Hindlimb muscle (tissue), 1 donor: ENCODE measurements around the gene FRMD5. TPM values are rescaled to one million over a fixed set of nuclear protein-coding genes. Genes with fewer than 3 reads are reported as not detected.
A peak's percentile ranks its signal among the peaks of the same experiment; 100 is the strongest.

ENCODE experiments used
- DNase-seq: peaks from one replicate; pipeline ENCODE4 v3.0.0-alpha.2; 2013
- polyA plus RNA-seq: library from polyadenylated mRNA; unstranded; fragments of 120-200 nt; gene quantifications from one replicate; pipeline ENCODE4 v1.2.1, GENCODE V29; 2013; ENCODE audit not compliant: insufficient read length

Gene FRMD5
- polyA plus RNA-seq, 1 donor = 0.44 TPM

DNA sequence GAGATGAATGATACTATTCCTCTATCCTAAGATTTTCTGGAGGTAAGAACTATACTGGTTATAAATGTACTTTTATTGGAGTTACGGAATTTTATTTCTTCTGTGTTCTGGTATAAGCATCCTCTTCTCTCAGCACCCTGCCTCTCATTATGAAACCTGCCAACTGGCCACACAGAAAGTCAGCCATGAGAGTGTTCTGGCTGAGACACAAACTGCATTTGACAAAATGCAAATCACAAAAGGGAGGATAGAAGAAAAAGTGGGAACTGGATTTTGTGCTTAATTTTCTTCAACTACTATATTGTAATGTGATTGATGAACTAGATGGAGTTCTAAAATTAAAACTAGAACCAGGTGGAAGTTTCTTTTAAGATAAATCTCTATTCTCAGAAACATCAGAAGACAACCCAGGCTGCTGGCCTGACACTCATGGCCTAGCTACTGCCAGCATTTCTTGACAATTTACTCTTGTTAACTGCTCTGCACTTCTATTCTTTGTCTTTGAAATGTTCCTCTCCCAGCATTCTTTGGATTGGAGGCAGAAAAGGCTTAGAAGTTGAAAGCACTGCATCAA is 225.2 kb downstream of the FRMD5 start:
- DNase-seq = no peak

DNA sequence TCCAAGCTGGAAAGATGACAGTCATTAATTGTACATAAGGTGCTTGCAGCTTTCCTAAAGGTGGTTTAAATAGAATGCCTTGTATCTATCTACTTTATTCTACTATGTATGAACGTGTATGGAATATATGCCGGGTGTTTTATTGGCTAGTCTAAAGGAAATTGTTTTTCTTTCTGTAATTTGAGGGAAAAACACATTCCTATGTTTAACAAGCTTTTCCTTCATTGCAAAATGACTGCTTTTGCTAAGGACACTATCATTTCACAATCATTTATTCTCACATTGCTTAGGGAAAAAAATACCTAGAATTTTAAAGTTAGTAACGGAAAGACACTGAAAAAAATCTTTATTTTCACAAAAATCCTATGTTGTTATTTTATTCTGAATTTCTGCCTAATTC is 226.5 kb downstream of the FRMD5 start:
- DNase-seq = no peak

DNA sequence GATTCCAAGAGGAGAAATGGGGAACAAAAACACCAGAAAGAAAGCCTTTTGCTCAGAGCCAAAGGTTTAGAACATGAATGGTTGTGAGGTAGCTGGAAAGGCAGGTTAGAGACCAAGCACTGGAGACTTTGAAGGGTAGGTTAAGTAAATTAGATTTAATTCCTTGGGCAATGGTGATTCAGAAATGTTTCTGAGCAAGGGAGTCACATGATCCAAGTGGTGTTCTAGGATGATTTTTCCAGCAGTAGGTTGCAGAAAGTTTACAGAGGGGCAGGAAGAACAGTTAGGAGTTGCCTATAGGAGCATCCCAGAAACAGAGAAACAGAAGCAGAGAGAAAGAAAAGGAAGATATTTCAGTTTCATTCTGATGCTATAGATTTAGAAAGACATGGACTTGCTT is 228.4 kb downstream of the FRMD5 start:
- no peak for DNase-seq

DNA sequence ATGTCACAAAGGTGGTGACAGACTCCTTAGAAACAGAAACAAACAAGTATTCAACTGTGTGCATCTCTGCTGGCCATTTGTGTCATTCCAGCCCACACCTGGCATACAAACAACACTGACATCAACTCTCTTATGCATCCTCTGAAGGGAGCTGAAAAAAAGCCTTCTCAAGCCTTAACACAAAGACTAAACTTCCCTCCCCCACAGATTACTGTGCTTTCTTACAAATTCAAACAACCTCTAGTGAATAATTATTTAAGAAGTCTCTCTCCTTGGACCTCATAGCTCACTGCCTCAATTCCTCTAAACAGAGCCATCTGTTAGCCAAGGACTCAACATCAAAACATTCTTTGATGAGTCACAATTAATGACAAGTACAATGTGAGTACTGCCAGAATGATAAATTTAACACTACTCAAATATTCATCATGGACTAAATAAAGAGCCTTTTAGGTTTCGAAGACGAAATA is 236.2 kb downstream of the FRMD5 start:
- no peak for DNase-seq

DNA sequence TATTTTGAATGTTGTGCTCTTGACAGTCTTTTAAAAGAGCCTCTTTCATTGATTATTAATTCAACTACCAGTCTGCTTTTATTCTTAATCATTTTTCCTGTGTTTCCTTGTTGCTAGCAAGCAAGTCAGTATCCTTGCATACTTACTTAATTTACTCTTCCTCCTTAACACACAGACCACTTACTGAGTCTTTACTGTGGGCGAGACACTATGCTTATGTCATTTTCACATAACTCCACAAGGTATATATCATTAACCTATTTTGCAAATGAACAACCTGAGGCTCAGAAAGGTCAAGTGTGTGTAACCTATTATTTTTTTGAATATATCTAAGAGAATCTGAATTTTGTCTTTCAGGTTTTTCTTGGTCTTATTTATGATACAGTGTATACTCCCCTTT is 237.3 kb downstream of the FRMD5 start:
- no peak for DNase-seq

DNA sequence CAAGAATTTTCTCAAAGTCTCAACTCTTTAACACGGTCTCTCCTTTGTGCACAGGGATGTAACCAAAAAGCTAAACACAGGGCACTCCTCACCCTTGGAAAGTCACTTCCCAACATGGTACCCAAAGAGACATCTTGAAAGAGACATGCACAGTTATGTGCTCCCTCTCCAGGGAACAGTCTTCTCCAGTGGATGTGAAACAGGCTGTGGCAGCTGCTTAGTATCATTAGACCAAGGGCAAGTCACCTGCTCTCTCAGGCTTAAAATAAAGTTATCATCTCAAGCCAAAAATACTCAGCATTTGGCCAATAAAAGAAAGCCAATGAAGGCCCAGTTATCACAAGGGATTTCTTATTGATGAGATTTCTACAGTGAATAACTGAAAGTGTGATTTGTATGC is 239.9 kb downstream of the FRMD5 start:
- no peak for DNase-seq

DNA sequence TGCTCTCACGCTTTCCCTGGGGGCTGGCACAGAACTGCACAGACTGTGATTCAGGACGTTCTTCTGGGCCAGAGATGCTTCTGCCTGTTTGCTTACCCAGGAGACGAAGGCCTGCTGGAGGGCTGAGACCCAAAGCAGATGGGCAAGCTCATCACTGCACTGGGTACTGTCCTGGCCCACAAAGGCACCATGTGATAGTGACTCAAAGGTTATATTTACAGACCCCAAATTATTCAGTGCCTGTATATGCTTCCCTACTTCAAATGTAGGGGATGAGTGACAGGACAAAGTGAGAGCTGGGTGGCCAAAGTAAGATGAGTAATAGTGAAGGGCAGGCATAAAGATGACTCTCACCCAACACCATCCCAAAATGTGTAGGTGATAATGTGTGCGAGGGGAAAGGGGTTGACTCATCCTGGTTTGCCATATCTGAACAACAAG is 240.9 kb downstream of the FRMD5 start:
- DNase-seq = no peak

DNA sequence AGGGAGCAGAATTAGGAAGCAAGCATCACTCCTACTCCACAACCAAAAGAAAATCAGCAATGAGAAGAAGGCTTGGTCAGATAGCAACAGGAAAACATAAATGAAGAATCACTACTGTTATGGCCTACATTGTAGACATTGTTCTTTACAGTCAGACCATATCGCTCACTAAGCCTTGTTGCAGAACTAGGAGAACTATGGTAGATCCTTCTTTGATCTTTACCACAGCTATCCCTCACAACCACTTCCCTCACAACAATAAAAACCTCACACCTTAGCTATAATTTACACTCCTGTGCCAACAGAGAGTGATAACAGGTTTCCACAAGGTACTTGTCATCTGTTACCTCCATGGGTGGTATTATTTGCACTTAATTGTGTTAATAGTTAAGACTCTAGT is 241.7 kb downstream of the FRMD5 start:
- no peak for DNase-seq

DNA sequence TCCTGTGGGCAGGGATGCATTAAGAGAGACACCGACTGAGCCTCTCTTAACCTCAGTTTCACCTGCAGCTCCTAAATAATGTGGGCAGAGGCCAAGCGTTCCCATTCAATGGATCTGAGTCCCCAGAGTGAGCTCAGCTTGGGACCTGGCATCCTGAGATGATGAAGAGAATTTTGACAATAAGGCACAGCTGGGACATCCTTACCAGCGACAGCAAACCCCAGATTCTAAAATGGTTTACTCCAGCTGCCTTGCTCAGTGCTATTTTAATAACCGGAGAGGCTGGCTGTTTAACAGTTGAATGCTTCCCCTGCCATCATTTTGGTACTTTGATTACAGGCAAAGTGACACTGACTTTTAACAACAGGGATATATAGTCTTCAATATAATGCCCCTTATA is 244.5 kb downstream of the FRMD5 start:
- DNase-seq = no peak

DNA sequence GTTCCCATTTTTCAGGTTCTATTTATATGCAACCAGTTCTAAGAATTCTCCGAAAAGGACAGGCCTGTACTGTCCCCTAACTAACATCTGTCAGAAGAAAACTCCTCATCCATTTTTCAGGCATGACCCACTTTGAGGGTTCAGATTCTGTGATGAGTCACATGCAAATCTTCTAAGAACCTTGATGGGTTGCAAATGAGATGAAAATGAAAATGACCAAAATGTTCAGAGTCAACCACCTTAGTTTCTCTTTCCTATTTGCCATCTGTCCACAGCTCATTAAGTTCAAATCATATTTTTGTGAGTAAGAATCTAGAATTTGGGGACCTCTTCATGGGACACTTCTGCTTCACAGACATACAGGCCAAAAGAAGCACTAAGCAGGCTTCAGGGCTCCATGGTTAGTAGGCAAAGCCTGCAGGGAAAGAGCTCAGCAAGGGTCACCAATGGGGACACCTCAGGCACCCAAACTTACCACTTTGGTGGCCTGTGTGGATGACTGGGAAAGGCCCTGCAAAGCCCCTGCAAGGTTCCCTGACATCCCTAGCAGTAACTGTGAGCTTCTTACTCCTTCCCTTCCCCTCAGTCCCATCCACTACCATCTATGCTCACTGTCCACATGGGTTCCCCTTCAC is 246.3 kb downstream of the FRMD5 start:
- DNase-seq = no peak

DNA sequence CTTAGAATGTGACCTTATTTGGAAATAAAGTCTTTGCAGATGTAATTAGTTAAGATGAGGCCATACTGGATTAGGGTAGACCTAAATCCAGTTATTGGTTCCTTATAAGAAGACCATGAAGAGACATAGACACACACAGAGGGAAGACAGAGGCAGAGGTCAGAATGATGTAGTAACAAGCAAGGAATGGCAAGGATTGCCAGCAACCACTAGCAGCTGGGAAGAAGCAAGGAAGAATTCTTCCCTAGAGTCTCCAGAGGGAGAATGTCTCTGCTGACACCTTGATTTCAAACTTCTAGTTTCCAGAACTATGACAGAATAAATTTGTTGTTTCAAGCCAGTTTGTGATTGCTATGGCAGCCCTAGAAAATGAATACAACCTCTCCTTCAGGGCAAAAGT is 251.6 kb downstream of the FRMD5 start:
- DNase-seq = no peak

DNA sequence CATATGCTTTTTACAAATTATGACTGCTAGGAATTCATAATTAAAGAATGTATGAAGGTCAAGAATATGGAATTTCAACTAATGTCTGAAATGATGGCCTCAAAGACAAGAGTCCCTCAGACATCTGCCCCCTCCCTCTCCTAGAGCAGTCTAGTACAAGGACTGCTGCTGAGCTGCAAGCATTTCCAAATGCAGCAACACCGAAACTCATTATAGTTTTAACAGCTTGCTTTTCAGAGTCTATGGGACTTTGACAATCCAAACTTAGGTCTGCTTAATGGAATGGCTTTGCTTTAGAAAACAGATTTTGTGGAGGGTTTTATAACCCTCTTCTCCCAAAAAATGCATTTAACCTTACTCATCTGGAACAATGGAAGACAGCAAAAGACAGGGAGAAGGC is 252.9 kb downstream of the FRMD5 start:
- no peak for DNase-seq

DNA sequence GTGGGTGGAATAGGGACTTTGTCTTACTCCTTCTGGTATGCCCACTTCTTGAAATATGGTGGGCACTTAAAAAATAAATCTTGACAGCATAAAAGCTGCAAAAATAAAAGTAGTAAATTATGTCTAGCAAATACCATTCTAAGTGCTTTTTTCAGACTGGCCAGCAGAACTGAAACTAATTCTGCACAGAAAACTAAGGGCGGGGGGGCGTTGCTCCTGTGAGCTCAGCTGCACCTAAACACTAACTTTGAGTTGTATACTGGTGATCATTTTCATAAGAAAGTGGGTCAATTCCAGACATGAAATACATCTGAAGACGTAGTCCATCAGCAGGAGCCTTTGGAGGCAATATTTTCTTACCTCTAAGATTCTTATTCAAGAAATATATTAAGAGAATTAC is 253.5 kb downstream of the FRMD5 start:
- no peak for DNase-seq

DNA sequence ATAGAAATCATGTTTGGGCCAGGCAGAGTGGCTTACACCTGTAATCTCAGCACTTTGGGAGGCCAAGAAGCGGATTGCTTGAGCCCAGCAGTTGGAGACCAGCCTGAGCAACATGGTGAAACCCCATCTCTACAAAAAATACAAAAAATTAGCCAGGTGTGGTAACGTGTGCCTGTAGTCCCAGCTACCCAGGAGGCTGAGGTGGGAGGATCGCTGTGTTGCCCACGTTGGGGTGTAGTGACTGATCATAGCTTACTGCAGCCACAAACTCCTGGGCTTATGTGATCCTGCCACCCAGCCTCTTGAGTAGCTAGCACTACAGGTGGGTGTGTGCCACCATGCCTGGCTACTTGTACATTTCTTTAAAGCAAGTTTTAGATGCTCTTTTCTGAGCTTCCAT is 254.0 kb downstream of the FRMD5 start:
- no peak for DNase-seq

DNA sequence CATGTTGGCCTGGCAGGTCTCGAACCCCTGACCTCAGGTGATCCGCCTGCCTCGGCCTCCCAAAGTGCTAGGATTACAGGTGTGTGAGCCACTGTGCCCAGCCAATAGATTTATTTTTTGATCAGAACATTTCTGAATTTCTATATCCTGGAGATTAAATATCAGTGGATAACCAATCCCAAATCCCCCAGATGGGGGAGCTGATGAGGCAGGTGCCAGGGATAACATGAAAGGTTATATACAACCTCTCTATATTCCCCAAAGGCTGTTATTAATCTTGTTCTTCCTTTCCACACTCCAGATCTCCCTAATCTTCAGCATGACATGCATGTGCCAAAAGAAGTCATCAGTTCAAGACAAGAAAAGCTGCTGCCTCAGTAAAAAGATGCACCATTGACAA is 256.0 kb downstream of the FRMD5 start:
- no peak for DNase-seq

DNA sequence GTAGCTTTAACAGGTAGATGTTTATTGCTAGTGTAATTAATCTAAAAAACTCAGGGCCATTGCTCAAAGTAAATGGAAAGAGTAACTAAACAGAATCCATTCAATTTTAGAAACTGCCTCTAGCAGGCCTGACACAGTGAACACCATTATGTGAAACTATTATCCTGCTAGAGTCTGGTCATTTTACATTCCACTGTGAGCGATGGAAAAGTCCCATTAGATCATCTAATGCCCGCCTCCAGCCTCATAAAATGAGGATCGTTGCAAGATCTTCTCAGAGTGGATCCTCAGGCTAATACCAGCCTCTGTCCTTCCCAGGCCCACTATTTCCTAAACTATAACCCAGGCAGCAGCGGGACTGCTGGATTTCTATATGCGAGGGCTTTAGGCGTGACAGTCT is 260.6 kb downstream of the FRMD5 start:
- no peak for DNase-seq

DNA sequence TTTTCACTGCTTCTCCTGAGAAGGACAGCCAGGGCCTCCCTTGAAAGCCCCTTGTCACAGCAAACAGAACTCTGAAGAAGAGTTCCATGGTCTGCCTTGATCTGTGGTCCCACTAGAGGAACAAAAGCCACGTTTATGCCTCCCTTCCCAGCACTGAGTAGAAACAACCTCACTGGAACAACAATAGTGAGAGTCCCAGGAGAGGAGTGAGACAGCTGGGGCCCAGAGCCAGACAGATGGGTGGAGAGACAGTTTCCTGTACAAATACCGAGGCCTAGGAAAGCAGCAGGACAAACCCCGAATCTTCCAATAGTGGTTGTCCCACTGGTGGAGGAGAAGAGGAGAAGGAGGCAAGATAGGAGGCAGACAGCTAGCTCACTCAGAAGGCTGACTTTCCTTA is 262.2 kb downstream of the FRMD5 start:
- DNase-seq = no peak

DNA sequence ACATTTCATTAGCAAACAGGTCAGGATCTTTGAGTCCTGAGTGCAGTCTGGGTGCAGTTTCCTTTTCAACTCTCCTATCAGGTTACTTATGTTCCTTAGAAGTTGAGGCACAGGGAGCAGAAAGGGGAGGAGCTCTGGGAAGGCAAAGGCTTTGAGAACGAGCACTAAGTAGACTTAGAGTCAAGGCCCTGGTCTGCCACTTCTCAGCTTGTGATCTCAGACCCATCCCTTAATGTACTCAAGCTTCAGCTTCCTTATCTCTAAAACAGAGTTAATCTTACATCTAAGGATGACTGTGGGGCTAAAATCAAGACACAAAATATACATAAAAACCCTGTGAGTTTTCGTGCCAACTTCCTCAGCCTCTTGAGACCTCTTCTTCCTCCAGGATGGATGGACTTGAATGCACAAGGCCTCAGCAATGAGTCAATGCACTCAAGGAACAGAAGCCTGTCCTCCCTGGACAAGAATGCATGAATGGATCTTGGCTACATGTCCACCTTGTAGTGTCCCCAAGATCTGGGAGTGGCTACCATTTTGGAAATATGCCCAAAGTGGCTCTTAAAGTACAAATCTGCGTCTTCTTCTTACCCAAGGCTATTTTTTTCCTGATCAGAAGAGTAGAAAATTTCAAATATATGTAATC is 263.2 kb downstream of the FRMD5 start:
- no peak for DNase-seq

DNA sequence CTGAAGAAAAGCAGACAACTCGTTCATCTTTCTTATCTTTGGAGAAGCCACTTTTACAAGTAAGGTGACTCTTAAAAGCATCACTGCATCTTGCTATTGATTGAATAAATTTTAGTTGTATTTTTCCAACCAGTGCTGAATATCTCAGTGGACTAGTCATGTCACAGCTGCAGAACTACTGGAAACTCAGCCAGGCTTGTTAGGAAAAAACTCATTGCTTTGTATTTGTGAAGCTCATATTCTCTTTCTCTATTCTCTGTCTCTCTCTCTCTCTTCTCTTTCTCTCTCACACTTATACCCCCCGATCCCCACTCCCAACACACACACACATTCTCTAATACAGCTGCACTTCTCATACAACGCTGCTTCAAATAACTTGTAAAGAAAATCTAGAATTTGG is 264.0 kb downstream of the FRMD5 start:
- peak; percentile 48 for DNase-seq

DNA sequence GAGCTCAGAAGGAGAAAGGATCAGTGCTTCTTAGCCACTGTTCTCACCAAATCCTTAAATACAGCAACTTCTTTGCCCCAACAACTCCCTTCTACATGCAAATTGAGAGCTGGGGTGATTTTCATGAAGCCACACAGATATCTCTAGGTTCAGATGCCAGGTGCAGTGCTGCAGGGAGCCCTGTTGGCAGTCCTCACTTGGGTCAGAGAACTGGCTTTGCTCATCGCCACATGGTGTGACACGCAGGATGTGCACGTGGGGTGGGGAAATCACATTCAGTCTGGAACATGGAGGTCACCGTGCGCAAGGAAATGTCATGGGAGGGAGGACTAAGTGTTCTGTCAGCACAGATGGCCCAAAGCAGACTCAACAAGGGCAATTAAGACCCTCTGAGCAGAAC is 264.5 kb downstream of the FRMD5 start:
- DNase-seq = no peak

DNA sequence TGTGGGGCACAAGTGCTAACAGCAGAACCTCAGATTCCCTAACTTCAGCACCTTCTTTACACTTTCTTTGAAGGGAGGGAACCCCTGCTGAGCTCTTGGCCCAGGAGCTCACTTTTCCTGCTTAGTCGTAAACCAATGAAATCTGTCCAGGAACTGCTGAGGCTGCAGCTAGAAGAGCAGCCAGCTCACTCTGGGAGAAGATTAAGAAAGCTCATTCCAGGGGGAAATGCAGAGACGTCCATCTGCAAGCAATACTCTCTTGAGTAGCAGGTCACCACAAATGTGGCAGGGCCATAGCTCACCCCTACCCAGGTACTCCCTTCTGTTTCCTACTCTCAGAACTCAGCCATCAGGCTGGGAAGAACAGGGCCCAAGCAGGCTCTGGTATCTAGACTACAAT is 265.0 kb downstream of the FRMD5 start:
- no peak for DNase-seq

DNA sequence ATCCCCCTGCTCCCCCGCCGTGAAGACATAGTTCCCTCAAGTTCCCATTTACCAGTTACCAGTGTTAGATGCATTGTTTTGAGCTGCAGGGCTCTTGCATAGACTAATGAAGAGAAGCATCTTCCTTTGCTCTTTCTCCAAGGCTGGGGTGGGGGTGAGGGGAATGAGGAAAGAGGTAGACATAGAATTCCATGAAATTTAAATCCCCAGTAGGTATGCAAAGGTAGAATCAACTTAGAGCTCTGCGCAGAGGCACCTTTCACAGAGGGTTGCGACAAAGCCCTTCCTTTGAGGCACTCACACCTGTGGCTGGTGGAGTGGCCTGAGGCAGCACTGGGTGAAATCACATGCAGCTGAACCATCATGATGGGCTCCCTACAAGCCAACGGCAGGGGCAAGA is 266.9 kb downstream of the FRMD5 start:
- DNase-seq = no peak

DNA sequence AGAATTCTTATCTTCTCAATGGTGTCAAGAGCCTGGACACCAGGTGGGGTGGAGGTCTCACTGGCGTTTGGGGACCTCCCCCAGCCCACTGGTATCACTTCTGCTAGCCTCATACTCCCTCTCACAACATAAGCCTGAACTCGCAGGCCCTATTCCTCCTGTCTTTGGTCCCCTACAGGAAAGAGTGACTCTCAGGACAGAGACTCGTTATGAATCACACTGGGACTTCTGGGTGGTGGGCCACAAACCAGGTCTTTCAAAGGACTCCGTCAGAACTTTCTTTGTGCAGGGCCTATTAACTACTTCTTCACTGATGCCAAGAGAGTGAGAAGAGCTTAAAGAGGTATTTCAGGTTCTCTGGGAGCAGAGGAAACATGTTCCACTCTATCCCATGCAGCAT is 267.9 kb downstream of the FRMD5 start:
- no peak for DNase-seq

DNA sequence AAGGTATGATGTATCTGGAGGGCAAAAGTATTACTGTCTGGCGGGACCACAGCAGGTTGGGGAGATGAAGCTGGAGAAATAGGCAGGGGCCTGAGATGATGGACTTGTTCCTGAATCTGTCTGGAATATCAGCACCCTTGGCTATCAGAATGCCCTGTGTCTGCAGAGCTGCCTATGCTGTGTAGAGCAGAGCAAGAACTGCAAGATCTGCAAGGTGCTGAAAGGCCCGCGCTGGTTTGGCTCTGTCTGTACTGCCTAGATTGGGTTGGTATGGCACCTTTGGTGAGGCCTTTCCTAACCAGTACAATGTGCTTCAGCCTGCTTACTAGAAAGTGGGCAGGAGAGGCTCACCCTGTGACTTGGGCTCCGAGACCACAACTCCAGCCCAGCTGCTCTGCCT is 271.5 kb downstream of the FRMD5 start:
- DNase-seq = no peak
